ENCODE data around the gene HMX1.

- TF ChIP-seq, protein P1, sequence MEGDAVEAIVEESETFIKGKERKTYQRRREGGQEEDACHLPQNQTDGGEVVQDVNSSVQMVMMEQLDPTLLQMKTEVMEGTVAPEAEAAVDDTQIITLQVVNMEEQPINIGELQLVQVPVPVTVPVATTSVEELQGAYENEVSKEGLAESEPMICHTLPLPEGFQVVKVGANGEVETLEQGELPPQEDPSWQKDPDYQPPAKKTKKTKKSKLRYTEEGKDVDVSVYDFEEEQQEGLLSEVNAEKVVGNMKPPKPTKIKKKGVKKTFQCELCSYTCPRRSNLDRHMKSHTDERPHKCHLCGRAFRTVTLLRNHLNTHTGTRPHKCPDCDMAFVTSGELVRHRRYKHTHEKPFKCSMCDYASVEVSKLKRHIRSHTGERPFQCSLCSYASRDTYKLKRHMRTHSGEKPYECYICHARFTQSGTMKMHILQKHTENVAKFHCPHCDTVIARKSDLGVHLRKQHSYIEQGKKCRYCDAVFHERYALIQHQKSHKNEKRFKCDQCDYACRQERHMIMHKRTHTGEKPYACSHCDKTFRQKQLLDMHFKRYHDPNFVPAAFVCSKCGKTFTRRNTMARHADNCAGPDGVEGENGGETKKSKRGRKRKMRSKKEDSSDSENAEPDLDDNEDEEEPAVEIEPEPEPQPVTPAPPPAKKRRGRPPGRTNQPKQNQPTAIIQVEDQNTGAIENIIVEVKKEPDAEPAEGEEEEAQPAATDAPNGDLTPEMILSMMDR (IDR thresholded peaks at IDR 0.05), result no peak
- TF ChIP-seq POLR2AphosphoS5 (IDR thresholded peaks at IDR 0.05), result no peak
- TF ChIP-seq POLR2A (IDR thresholded peaks at IDR 0.05), result no peak
These were observed 35.5 kb upstream of the HMX1 start for GRCh38 chr4:8906991-8907595.

Measured in breast epithelium (tissue), 3 donors.